GM12865 (cell line): ENCODE data around the gene FAF2.

ENCODE experiments used
- DNase-seq: peaks from one replicate; pipeline ENCODE4 v3.0.0; 2010; ENCODE audit warnings: low read depth
- H3K4me3 ChIP-seq: 2 replicates; pipeline ENCODE4 v1.5.1; 2011; ENCODE audit warnings: mild to moderate bottlenecking, low read depth, low read length, control low read depth
- TF ChIP-seq, protein P1 (sequence below): IDR thresholded peaks from 2 replicates; pipeline ENCODE4 v1.5.1; 2011; ENCODE audit warnings: low read length, control low read depth, low read depth, inconsistent platforms; ENCODE audit not compliant: insufficient read depth; ENCODE audit errors: missing control alignments

FAF2 gene

DNA sequence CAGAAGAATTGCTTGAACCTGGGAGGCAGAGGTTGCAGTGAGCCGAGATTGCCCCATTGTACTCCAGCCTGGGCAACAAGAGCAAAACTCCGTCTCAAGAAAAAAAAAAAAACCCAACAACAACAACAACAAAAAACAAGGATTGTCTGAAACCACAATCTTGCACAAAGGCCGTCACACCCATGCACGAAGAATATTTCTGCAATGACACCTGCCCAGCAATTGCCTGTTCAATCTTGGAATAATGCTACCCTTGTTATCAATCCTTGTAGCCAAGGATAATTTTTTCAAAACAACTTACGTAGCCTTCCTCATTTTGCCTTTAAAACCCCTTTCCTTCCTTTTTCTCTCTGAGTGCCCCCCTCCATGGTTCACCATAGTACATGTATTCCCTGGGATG lies 28.1 kb upstream of the FAF2 start:
- TF ChIP-seq, protein P1, sequence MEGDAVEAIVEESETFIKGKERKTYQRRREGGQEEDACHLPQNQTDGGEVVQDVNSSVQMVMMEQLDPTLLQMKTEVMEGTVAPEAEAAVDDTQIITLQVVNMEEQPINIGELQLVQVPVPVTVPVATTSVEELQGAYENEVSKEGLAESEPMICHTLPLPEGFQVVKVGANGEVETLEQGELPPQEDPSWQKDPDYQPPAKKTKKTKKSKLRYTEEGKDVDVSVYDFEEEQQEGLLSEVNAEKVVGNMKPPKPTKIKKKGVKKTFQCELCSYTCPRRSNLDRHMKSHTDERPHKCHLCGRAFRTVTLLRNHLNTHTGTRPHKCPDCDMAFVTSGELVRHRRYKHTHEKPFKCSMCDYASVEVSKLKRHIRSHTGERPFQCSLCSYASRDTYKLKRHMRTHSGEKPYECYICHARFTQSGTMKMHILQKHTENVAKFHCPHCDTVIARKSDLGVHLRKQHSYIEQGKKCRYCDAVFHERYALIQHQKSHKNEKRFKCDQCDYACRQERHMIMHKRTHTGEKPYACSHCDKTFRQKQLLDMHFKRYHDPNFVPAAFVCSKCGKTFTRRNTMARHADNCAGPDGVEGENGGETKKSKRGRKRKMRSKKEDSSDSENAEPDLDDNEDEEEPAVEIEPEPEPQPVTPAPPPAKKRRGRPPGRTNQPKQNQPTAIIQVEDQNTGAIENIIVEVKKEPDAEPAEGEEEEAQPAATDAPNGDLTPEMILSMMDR: no peak
- DNase-seq: no peak

DNA sequence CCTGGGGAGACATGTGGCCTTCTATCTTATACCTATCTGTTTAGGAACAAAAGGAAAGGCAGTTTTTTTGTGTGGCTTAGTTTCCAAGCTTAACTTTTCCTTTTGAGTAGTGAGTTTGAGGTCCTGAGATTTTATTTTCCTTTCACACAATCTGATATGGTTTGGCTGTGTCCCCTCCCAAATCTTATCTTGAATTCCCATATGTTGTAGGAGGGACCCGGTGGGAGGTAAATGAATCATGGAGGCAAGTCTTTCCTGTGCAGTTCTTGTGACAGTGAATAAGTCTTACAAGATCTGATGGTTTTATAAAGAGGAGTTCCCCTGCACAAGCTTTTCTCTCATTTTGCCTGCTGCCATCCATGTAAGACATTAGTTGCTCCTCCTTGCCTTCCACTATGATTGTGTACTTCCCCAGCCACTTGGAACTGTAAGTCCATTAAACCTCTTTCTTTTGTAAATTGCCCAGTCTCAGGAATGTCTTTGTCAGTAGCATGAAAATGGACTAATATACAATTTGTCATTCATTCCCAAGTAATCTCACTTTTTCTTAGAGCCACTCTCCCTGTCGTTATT lies 27.1 kb upstream of the FAF2 start:
- TF ChIP-seq, protein P1: no peak
- no peak overlapping the region for H3K4me3 ChIP-seq
- no peak for DNase-seq

More for the DNA sequence above, 28.1 kb upstream of the FAF2 start:
- H3K4me3 ChIP-seq: no peak overlapping the region

DNA sequence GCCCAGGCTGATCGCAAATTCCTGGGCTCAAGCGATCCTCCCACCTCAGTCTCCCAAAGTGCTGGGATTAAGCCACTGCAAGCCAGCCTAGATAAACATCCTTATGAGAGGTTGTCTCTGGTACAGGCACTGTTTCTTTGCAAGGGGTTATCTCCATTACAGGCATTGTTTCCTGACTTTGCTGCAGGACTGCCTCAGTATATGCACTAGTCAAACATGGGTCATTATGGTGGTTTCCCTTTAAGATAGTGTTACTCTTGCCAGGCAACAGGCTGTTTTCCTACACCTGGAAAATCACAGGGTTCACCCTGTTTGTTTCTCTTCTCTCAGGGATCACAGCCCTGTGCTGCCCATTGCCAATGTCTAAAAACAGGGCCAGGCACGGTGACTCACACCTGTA lies 24.0 kb upstream of the FAF2 start:
- TF ChIP-seq, protein P1: no peak
- no peak for DNase-seq
- no peak overlapping the region for H3K4me3 ChIP-seq

DNA sequence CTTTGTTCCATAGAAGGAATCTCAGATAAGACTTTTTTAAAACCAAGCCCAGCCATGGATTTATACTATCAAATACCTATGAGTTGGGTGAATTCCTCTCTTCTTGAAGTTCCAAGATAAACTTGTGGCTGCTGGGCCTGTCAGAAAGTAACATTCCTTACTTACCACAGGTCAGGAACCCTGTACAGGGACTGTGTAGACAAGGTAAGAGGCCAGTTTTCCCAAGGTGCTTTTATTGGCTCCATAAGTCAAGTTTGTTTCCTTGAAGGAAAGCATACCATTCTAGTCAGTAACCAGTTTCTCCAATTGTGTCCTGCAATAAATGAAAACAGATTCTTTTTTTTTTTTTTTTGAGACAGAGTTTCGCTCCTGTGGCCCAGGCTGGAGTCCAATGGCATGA lies 23.0 kb upstream of the FAF2 start:
- TF ChIP-seq, protein P1: no peak
- DNase-seq: no peak
- no peak overlapping the region for H3K4me3 ChIP-seq

DNA sequence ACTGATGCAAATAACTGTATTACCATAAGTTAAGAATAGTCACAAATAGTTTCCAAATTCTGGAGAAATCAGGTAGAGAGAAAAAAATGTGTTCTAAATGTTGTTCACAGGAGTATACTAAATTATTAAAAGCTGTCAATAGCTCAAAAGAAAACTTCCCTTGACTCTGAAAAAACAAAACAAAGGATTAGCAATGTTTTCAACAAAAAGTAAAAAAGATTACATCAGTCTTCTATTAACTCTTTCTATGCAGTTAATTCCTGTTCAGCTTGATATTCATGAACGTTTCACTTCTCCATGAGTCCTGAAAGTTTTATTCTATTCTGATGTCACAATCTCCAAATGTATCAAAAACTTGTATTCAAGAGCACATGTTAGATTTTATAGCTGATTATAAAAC lies 22.4 kb upstream of the FAF2 start:
- DNase-seq: no peak
- H3K4me3 ChIP-seq: no peak overlapping the region
- TF ChIP-seq, protein P1: no peak

DNA sequence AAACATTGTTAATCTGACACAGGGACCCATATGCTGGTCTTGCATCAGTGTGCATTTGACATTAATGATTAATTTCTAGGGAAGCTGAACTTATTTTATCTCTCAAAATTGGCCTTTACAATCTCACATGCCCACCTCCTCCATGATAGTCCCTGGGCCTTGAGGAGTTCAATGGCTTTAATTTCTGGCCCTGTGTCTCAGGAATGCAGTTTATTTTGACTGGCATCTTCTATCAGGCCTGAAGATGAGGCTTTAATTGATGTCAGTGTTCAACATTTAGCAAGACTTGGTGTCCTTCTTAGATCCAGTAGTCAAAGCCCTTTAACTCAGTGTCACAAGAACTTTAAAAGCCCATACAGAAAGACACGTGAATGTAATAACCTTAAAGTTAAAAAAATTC lies 21.3 kb upstream of the FAF2 start:
- TF ChIP-seq, protein P1: no peak
- no peak for DNase-seq
- H3K4me3 ChIP-seq: no peak overlapping the region

DNA sequence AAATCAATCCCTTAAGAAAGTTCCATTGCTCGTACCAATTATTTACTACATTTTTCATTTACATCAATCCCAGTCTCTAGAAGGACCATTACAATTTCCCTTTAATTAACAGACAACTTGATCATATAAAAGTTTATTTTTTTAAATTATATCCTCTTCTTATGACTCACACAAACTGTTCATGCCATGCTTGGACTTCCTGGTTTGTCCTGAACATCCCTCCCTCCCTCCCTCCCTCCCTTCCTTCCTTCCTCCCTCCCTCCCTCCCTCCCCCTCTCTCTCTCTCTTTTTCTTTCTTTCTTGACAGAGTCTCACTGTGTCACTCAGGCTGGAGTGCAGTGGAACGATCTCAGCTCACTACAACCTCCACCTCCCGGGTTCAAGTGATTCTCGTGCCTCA lies 20.2 kb upstream of the FAF2 start:
- TF ChIP-seq, protein P1: no peak
- DNase-seq: no peak
- no peak overlapping the region for H3K4me3 ChIP-seq
